ENCODE results near the gene CHCHD6.

CHCHD6 gene

DNA sequence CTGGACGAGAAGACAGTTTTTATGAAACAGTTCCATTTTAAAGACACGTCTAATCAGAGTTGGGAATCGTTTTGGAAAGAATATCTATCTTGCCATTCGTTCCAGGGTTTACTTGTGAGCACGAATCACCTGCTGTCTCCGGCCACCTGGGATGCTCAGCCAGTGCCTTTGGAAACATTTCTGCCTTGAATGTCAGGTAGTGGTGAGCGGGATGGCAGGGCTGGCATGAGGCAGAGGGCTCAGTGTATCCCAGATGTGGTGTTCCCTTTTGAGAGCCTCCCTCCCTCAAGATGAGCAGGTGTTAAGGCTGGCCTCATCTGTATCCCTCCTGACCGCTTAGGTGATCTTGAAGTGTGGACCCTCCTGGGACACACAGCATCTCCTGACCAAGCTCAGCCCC is 231.0 kb downstream of the CHCHD6 start:
- FAIRE-seq, result no peak
- no peak for DNase-seq (ENCODE audit: insufficient read length, low spot score)

DNA sequence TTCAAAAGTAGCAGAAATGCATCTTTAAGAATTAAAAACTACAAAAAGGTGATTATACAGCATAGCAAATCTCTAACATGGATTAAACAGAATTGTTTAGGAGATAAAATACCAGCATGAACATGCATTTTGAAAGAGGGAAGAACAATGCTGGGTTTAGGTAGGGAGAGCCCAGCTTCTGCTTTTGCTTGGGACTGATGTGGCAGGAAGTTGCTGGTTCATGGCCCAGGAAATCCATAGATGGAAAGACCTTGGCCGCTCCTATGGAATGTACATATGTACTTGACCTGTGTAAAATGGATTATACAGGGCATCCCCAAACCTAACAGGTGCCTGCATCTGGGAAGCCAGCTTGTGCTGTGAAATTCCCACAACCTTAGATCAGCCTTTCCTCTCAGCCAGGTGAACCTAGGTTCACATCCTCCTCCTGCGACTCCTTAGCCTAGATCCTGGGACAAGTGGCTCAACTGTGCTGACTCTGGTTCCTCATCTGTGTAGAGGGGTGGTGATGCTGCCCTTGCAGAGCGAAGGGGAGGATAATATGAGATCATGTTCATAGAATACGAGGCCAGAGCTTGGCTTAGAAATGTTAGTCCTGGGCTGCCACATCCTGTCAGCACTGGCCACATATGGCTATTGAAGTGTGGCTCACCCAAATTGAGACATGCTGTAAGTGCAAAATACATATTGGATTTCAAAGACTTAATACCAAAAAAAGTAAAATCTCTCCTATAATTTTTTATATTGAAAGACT is 231.9 kb downstream of the CHCHD6 start:
- DNase-seq (ENCODE audit: insufficient read length, low spot score), result no peak
- FAIRE-seq, result no peak

DNA sequence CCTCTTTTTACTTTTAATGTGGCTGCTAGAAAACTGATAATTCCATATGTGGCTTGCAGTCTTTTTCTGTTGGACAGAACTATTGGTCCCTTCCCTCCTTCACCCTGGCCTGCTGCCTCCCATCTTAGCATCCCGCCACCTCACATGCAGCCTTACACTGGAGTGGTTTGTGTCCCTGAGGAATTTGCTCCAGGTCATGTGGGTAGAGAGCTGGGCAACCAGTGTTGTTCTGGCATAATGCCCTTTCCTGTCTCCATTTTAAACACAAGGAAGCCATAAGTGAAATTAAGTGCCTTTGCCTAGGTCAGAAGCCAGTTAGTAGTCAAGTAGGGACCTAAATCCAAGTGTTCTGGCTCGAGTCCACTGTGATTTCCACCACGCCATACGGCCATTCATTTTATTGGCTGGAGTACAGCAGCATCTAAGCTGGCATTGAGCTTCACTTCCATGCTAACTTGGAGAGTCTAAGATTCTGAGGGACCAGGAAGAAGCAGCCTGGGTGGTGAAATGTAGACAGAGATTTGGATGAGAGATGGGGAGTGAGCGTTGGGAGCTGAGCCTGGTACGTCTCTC is 232.9 kb downstream of the CHCHD6 start:
- FAIRE-seq, result no peak
- no peak for DNase-seq (ENCODE audit: insufficient read length, low spot score)

DNA sequence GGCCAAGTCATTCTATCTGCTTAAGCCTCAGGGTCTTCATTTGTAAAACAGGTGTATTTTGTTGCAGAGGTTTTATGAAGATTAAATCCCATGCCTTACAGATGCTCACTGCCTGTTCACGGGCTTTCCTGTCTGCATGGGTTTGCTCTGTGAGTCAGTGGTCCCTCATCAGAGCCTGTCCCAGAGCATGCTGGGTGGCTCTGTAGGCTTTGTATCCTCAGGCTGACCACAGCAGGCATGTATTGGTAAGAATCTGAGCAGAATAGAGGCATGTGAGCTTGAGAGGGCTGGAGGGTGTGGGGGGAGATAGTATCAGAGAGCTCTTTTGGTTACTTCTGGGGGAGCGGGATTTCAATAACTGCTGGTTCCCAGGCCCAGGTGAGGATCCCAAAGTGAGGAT is 233.5 kb downstream of the CHCHD6 start:
- FAIRE-seq, result no peak

DNA sequence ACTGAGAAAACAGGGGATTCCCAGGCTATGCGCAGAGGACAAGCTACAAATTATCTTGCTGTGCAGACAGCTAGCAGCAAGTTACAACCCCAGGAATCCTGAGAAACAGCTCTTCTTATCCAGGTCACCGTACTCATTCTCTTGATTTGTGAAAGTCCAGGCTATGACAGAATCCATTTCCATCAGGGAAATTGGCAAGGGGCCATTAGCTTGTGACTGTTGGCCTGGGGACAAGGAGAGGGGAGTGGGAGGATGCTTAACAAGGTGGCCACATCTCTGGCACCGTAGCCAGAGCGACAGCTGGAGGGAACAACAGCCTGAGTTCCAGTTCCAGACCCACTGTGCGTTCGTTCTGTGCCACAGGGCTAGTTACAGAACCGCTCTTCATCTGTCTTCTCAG is 233.9 kb downstream of the CHCHD6 start:
- no peak for DNase-seq (ENCODE audit: insufficient read length, low spot score)
- no peak for FAIRE-seq

More for the DNA sequence above, 233.5 kb downstream of the CHCHD6 start:
- DNase-seq (ENCODE audit: insufficient read length, low spot score), result no peak

DNA sequence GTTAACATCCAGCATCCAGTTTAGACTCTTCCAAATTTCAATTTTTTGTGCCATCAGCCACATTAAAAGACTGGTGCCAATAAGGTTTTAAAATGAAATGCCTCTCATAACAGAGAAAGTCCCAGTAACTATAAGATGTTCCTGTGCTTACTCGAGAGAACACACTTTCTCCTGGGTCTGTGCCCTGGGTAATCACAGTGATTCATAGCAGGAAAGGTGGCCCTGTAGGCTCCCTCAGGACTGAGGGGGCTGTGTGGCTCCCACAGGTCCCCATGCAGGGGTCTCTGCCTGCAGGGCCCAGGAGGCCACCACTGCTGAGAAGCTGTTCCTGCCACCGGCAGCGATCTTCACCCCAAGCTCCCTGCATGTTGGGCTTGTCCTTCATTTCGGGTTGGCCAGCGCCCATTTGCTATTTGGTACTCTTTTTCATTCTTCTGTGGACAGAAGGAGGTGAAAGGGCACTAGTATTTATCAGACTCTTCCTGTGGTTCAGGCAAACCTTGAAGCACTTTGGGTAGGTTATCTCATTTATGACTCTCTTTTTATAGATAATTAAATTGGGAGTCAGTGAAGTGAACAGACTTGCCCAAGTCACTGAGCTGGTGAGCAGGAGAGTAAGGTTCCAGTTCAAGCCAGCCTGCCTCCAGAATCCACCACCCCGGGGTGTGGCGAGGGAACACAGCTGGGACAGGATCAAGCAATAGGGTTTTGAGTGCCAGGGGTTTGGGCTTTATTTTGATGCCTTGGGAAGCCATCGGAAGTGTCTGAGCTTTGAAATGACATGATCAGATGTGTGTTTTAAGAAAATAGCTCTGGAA is 234.7 kb downstream of the CHCHD6 start:
- DNase-seq (ENCODE audit: insufficient read length, low spot score) (no peak), FAIRE-seq (no peak)

DNA sequence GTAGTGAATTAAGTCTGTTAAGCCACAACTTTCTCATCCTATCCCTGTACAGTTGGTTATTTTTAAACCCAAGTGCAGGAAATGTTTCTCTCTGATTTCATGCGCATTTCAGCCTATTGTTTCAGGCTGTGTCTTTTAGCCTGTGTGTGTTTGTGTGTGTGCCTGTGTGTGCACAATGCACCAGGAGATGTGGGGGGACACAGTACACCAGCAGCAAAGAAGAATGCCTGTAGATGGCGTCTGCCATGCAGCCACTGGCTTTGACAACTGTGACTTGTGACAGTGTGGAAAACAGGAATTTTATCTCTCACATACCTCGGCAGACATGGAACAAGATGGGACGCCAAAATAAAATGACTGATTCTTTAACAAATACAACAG is 235.3 kb downstream of the CHCHD6 start:
- DNase-seq (ENCODE audit: insufficient read length, low spot score) (no peak), FAIRE-seq (no peak)

DNA sequence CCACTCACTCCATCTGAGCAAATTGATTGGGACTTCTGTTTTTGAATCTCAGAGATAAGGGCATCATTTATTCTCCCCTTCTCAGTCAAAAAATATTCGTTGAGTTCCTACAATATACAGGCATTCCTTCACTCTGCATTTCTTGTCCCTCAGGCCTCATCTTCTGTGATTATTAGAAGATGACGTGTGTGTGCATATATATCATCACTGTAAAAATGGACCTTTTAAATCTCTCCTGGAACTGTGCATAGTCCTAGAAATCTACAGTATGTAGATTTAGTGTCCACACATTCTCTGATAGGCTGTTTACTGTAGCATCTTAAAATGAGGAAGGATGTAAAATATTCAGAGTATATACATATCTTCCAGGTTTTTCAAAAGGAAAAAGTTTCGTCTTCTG is 235.7 kb downstream of the CHCHD6 start:
- FAIRE-seq (no peak), DNase-seq (ENCODE audit: insufficient read length, low spot score) (no peak)

DNA sequence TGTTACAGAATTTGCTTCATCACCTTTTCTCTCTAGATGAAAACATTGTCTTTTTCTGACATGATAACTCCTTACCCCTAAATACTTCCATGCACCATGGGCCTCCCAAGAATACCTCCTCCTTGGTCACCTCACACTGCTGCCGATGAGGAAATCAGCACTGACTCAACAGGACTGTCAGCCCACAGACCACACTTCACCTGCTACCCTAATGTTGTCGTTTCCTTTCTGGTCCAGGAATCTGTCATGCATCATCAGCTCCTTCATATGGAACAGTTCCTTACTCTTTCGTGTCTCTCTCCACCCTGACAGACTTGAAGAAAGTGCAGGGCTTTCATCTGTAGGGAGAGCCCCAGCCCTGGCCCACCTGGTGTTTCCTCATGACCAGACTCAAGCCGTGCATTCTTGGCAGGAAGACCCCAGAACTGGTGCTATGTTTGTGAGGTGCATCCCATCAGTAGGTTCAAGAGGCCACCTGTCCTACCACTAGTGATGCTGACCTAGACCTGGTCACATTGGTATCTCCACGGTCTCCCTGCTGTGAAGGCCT is 237.8 kb downstream of the CHCHD6 start:
- no peak for DNase-seq (ENCODE audit: insufficient read length, low spot score)
- no peak for FAIRE-seq

DNA sequence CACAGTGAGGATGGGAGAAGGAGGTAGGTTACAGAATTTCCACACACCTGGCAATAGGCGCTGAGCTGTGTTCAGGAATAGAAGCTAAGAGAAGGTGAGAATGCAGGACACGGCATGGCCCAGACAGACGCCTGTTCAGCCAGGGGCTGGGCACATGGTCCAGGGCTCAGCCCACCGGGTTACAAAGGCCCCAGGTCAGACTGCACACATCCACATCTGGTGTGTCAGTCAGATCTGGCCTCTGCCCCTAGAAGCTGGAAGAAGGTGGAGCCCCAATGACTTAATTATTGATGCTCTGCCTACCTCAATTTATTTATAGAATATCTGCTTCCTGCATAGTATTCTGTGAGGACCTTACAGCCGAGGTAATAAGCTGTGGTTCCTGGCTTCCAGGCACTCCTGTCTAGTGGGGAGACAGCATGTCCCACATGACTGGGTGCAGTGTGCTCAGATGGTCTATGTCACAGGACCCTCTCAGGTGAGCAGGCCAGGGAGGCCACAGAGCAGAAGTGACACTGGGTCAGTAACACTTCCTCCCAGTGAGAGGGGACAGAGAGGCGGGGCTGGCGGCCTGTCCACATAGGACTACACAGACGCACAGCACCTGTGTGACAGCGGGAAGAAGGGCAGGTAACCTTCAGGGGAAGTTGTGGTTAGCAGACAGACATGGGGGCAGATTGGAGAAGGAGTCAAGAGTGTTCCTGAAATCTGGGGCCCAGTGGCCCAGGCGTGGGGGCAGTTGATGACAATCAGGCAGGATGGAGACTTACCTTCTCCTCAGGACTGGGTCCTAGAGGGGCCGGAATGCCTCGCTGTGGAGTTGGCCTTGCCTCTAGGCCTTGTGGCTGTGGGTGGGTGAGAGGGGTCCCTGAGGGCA is 240.3 kb downstream of the CHCHD6 start:
- no peak for FAIRE-seq
- DNase-seq (ENCODE audit: insufficient read length, low spot score), result no peak

DNA sequence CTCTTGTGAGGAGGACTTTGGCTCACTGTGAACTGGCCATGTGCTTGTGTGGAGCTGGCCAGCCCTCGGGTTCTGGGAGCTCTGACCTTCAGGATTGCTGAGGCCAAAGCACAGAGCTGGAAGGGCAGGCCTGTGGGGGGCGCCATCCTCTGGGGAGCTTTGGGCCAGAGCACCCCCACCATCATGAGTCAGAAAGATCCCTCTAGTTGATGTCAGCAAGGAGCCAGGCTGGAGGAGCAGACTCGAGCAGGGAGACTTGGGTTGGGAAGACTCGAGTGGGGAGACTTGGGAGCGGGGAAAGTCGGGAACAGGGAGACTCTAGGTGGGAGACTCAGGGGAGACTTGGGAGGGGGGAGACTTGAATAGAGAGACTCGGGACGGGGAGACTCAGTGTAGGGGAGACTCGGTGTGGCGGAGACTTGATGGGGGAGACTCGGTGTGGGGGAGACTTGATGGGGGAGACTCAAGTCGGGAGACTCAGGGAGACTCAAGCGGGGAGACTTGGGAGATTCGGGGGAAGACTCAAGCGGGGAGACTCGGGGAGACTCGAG is 241.2 kb downstream of the CHCHD6 start:
- FAIRE-seq (no peak), DNase-seq (ENCODE audit: insufficient read length, low spot score) (no peak)

DNA sequence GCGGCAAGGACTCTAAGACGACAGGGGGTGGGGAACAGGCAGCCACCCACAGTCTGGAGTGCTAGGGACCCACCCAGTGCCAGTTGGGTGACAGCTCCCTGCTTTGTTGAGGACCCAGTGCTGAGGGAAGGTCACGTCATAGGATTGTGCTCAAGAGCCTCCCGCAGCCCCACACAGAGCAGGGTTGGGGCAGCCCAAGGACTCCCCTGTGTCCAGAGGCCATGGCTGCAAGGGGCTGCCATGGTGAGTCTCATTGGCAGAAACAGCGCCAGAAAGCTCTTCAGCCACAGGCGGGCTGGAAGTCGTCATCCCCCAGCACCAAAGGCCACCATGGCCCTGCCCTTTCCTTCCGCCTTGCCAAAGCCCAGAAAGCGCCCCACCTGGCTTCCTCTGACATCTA is 241.9 kb downstream of the CHCHD6 start:
- FAIRE-seq (no peak), DNase-seq (ENCODE audit: insufficient read length, low spot score) (no peak)

DNA sequence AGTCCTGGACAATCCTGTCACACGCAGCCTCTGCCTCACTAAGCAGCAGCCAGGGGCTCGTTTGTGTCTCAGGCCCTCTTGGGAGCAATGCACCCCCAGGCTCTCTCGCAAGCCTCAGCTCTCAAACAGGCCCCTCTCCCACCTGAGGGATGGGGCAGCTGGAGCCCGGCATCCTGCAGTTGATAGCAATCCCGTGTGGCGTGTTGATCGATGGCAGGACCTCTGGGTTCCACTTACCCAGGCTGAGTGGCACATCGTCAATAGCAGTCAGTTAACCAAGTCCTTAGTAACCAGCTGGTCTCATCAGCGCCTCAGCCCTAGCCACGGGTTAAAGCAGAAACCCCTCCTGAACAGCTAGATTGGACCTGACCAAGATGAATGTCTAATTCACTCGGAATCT is 242.4 kb downstream of the CHCHD6 start:
- DNase-seq (ENCODE audit: insufficient read length, low spot score) (no peak), FAIRE-seq (no peak)

DNA sequence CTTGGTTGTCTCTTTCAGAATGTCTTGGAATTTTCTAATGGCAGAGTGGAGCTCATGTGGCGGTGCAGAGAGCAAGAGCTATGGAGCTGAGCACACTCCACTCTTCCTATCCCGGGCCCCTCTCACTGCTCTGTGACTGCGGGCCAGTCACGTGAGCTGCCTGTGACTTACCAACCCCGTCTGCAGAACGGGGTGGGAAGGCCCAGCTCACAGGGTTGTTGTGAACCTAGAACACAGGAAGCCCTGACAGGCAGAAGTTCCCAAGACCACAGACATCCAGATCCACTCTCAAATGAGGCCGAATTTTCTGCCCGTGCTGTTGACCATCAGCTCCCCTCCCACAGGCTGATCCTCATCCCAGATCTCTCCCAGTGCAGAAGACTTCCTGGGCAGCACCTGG is 243.4 kb downstream of the CHCHD6 start:
- DNase-seq (ENCODE audit: insufficient read length, low spot score) (no peak), FAIRE-seq (no peak)

DNA sequence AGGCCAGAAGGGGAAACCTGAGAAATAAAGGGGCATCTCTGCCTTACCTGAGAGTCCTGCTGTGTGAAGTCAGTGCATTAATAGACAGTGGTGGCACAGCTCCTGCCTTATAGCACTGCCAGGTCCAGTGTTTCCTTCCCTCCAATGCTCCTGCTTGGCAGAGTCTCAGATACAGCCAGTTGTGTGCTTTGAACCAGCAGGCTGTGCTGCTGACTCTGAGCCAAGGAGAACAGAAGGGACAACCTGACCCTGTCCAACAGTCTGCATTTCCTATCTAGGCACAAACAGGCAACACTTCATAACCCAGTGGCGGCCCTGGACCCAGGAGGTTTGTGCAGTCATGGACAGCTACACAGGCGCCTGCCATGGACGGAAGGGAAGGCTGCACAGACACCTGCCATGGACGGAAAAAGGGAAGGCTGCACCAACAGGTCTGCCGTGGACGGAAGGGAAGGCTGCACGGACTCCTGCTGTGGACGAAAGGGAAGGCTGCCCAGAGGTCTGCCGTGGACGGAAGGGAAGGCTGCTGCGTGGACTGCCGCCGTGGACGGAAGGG is 245.0 kb downstream of the CHCHD6 start:
- no peak for FAIRE-seq

DNA sequence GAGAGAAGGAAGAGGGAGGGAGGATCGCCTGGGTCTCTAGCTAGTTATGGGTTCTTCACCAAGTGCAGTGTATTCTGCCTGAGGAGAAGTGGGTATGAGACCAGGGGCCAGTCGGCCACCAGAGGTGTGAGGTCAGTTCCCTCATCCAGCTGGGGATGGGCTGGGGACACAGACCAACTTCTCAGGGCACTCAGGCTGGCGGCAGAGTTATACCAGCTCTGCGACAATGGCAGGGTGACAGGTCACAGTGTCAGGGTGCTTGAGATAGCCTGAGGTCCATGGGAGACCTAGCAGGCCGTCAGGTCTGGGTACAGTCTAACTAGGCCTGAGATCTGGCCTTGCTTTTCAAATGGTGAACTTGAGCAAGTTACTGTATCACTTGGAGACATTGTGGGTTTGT is 247.5 kb downstream of the CHCHD6 start:
- no peak for DNase-seq (ENCODE audit: insufficient read length, low spot score)
- no peak for FAIRE-seq

More for the DNA sequence above, 245.0 kb downstream of the CHCHD6 start:
- DNase-seq (ENCODE audit: insufficient read length, low spot score), result no peak

DNA sequence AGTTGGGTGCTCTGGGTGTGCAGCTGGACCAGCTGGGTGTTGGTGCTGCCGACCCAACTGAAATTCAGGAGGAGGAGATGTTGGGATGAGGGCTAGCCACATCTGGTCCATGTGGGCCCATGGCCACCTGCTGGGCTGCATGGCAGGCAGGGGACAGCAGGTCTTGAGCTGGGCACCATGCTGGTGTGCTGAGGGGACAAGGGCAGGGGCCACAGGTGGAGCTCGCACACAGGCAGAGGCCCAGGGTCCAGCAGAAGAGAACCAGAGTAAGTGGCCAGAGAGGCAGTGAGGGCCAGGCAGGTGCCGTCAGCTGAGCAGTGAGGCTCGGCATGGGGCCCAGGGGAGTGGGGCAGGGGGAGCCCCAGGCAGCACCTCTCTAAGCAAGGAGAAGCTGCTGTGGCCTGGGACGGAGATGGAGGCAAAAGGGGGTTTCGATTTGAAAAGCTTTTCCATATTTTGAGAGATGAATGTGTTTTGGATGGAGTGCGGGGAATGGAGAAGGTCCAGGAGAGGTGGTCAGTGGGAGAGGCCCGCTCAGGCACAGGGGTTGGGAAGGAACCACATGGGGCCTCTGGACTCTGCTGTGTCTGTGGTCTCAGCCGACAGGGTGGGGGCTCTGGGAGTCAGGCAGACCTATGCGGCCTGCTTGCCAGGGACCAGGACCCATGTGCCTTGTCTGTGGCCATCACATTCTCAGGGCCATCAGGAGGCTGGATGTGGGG is 248.4 kb downstream of the CHCHD6 start:
- DNase-seq (ENCODE audit: insufficient read length, low spot score) (no peak), FAIRE-seq (no peak)

DNA sequence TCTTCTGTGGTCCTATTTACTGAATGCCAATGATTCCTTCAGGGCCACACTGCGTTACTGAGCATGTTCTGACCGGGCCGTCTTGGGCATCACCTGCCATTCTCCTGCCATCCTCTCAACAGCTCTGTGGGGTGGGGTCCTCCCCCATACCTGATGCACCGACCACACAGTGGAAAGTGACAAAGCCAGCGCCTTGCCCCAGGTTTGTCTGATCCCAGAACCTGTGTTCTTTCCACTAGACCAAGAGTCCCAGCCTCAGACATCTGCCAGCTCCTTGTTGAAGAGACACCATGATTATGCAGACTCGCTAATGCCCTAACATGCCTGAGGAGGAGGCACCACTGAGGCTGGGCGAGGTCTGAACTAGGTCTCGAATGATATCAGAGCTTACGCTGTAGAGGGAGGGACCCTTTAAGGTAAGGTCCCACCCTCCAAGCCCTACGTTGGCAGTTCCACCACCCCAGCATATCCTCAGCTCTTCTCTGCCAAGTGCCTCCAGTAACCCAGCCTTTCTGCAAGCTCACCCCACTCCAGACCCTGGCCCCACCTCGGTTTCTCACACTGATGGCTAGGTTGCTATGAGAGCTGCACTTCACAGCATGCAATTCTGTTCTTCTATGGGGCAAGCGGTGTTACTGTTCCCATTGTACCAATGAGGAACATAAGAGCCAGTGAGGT is 249.1 kb downstream of the CHCHD6 start:
- DNase-seq (ENCODE audit: insufficient read length, low spot score) (no peak), FAIRE-seq (no peak)

All from GM19239 (cell line).